HepG2 (cell line): Measurements from ENCODE around the gene ZBTB43. TPM values are rescaled to one million over a fixed set of nuclear protein-coding genes. Genes with fewer than 3 reads are reported as not detected.
A peak's percentile ranks its signal among the peaks of the same experiment; 100 is the strongest.

Experiments used
- FOXA3 ChIP-seq: IDR thresholded peaks from 2 replicates; pipeline ENCODE4 v1.6.1; 2016; ENCODE audit warnings: missing genetic modification reagents, missing compliant biosample characterization
- GATAD2A ChIP-seq: IDR thresholded peaks from 2 replicates; pipeline ENCODE4 v1.6.1; 2016
- GLI4 ChIP-seq: sonication (generic); formaldehyde crosslinking; IDR thresholded peaks from 2 replicates; pipeline ENCODE4 v1.5.1; 2020; ENCODE audit warnings: missing genetic modification reagents, mild to moderate bottlenecking, moderate library complexity, borderline replicate concordance
- HDAC6 ChIP-seq: fragments of 200-600 bp; sonication (generic); IDR thresholded peaks from 2 replicates; pipeline ENCODE4 v1.7.0; 2017; ENCODE audit warnings: mild to moderate bottlenecking, antibody characterized with exemption, low read length, low read depth
- HES4 ChIP-seq: sonication (generic); formaldehyde crosslinking; IDR thresholded peaks from 2 replicates; pipeline ENCODE4 v1.9.0; 2021; ENCODE audit warnings: mild to moderate bottlenecking, missing genetic modification reagents, borderline replicate concordance
- HNF4A ChIP-seq: sonication (generic); formaldehyde crosslinking; IDR thresholded peaks from 2 replicates; pipeline ENCODE4 v1.4.0; 2020; ENCODE audit warnings: missing genetic modification reagents
- IRF2 ChIP-seq: IDR thresholded peaks from 2 replicates; pipeline ENCODE4 v1.6.1; 2018; ENCODE audit warnings: missing genetic modification reagents, missing compliant biosample characterization
- KDM2A ChIP-seq: sonication (generic); formaldehyde crosslinking; IDR thresholded peaks from 2 replicates; pipeline ENCODE4 v1.4.0; 2020; ENCODE audit warnings: low read depth, missing genetic modification reagents, borderline replicate concordance
- MLXIP ChIP-seq: sonication (generic); formaldehyde crosslinking; IDR thresholded peaks from 2 replicates; pipeline ENCODE4 v1.9.0; 2021; ENCODE audit warnings: missing genetic modification reagents, borderline replicate concordance
- NAIF1 ChIP-seq: sonication (generic); formaldehyde crosslinking; IDR thresholded peaks from 2 replicates; pipeline ENCODE4 v1.5.0; 2020; ENCODE audit warnings: mild to moderate bottlenecking, missing genetic modification reagents, borderline replicate concordance
- RBM22 ChIP-seq: fragments of 200-400 bp; formaldehyde crosslinking; optimal IDR thresholded peaks from 2 replicates; pipeline ENCODE3; 2017; ENCODE audit warnings: mild to moderate bottlenecking, low read length, moderate library complexity
- RNF219 ChIP-seq: sonication (generic); formaldehyde crosslinking; IDR thresholded peaks from 2 replicates; pipeline ENCODE4 v1.5.0; 2020; ENCODE audit warnings: mild to moderate bottlenecking, missing genetic modification reagents
- SKI ChIP-seq: fragments of 450-650 bp; IDR thresholded peaks from one replicate; pipeline ENCODE4 v1.6.1; 2018; ENCODE audit warnings: mild to moderate bottlenecking; ENCODE audit not compliant: partially characterized antibody
- ZBED4 ChIP-seq: sonication (generic); formaldehyde crosslinking; IDR thresholded peaks from 2 replicates; pipeline ENCODE4 v1.4.0; 2020; ENCODE audit warnings: missing genetic modification reagents, borderline replicate concordance
- ZBTB7B ChIP-seq: sonication (generic); formaldehyde crosslinking; IDR thresholded peaks from 2 replicates; pipeline ENCODE4 v1.4.0; 2020; ENCODE audit warnings: missing genetic modification reagents
- ZNF331 ChIP-seq: sonication (generic); formaldehyde crosslinking; IDR thresholded peaks from 2 replicates; pipeline ENCODE4 v1.4.0; 2020; ENCODE audit warnings: missing genetic modification reagents
- ZNF496 ChIP-seq: sonication (generic); formaldehyde crosslinking; IDR thresholded peaks from 2 replicates; pipeline ENCODE4 v1.8.1; 2023; ENCODE audit warnings: mild to moderate bottlenecking, moderate library complexity, missing genetic modification reagents; ENCODE audit not compliant: insufficient replicate concordance
- polyA plus RNA-seq, 8 experiments: library from polyadenylated mRNA; depleted of rRNA in 3 of 8; stranded (reverse) in 7 of 8; unstranded in 1 of 8; fragments of >200 nt; fragmentation: Illumina TruSeq in 4 of 8; extraction: Trizol in 4 of 8; gene quantifications; 2 replicates each; pipeline versions ENCODE4 v1.2.1 to v1.2.3, GENCODE V29; 2011 to 2016; ENCODE audit warnings: low read depth in 4 of 8, missing spikeins in 1 of 8, mixed read lengths in 1 of 8; ENCODE audit not compliant: insufficient read depth in 1 of 8
- total RNA-seq, 5 experiments: library from RNA; depleted of rRNA; stranded (reverse); fragments of >200 nt; fragmentation: Illumina TruSeq; extraction: Trizol; gene quantifications; 2 replicates each; pipeline ENCODE4 v1.2.3, GENCODE V29; 2016; ENCODE audit warnings: low read depth in 1 of 5

ZBTB43 gene
- total and polyA plus RNA-seq, 2 of the 13 experiments (the other 11 are each of a cell fraction or from before 2014, with no cell fraction given), result 7.1 to 31.4 TPM

GRCh38 chr9:126885131-126885641, 80.3 kb downstream of the ZBTB43 start (continued):
- TF ChIP-seq MLXIP, result no peak
- peak; percentile 56 for TF ChIP-seq GATAD2A
- TF ChIP-seq ZNF331 (CRISPR knock-in tag), result peak; percentile 51; the same call in 1 of the 2 replicates
- TF ChIP-seq ZBED4, result no peak
- TF ChIP-seq SKI, result no peak
- 0 out of 2 replicates have a peak, but pooled peaks have one; percentile 15 for TF ChIP-seq FOXA3
- no peak for TF ChIP-seq NAIF1 (CRISPR knock-in tag)
- 0 out of 2 replicates have a peak, but pooled peaks have one; percentile 41 for TF ChIP-seq ZBTB7B
- TF ChIP-seq IRF2 (CRISPR knock-in tag), result peak; percentile 52; the same call in 1 of the 2 replicates
- TF ChIP-seq RNF219 (CRISPR knock-in tag), result no peak
- TF ChIP-seq HNF4A (CRISPR knock-in tag), result peak; percentile 89
- no peak for TF ChIP-seq HDAC6
- no peak for TF ChIP-seq GLI4
- TF ChIP-seq ZNF496 (CRISPR knock-in tag), result no peak
- 0 out of 2 replicates have a peak, but pooled peaks have one; percentile 23 for TF ChIP-seq KDM2A (CRISPR knock-in tag)
- no peak for TF ChIP-seq HES4 (CRISPR knock-in tag)
- TF ChIP-seq RBM22, result peak; percentile 35
